K562 (cell line): ENCODE results near the gene PRKG1. TPM values are rescaled to one million over a fixed set of nuclear protein-coding genes. Genes with fewer than 3 reads are reported as not detected.

ENCODE experiments used
- ATAC-seq: fragments of 200-7000 bp; cut with Tn5 transposase; 3 replicates; pipeline ENCODE4 v1.9.1; 2020; ENCODE audit warnings: moderate library complexity
- BruUV-seq: library from RNA; stranded (reverse); fragments of 400-500 nt; replicated peaks from 2 replicates; lab custom pipeline; 2021; lab: Mats Ljungman, UMichigan
- CTCF ChIA-PET: fragments of 300-600 bp; formaldehyde crosslinking; extraction: SDS; loops from one replicate; lab custom pipeline; 2021; ENCODE audit warnings: low intra/inter-chr PET ratio; lab: Yijun Ruan, JAX
- POLR2A ChIA-PET: fragments of 300-600, 350-650 bp; sonication (Branson Sonifier 250); formaldehyde crosslinking; extraction: SDS; loops from one replicate; lab custom pipeline; 2021; ENCODE audit warnings: antibody characterized with exemption, inconsistent platforms; lab: Yijun Ruan, JAX
- DNase-seq, 4 experiments: peaks; one replicate each; pipeline versions ENCODE4 v3.0.0 to v3.0.0-alpha.2; 2011 to 2018; ENCODE audit warnings: low spot score in 3 of 4, mixed read lengths in 3 of 4; ENCODE audit errors: extremely low read depth in 1 of 4
- FAIRE-seq: peaks from 2 replicates; lab custom pipeline; 2011; peaks lifted over from hg19 to GRCh38; lab: Jason Lieb, UNC
- H2AFZ ChIP-seq: 2 replicates; pipeline ENCODE4 v1.6.0; 2011; ENCODE audit warnings: low read depth, low read length, control low read depth, inconsistent platforms
- H3K27ac ChIP-seq: fragments of 200-600 bp; 3 replicates; pipeline ENCODE4 v1.8.0; 2011; ENCODE audit warnings: low read depth, mild to moderate bottlenecking, control low read depth, inconsistent platforms, low read length, moderate library complexity, mixed read lengths; ENCODE audit errors: extremely low read depth
- H3K27me3 ChIP-seq, 2 experiments: fragments of 300-600 bp in 1 of 2; 2 replicates in 1 of 2; 3 replicates in 1 of 2; pipeline versions ENCODE4 v1.6.0 to v1.8.0; 2011; ENCODE audit warnings: inconsistent platforms in 2 of 2, low read length in 2 of 2, mild to moderate bottlenecking in 1 of 2, mixed read lengths in 1 of 2, moderate library complexity in 1 of 2; ENCODE audit not compliant: control insufficient read depth in 2 of 2, insufficient read depth in 2 of 2
- H3K36me3 ChIP-seq: fragments of 300-600 bp; 3 replicates; pipeline ENCODE4 v1.8.0; 2011; ENCODE audit warnings: mild to moderate bottlenecking, low read length, inconsistent platforms; ENCODE audit not compliant: control insufficient read depth, insufficient read depth
- H3K4me1 ChIP-seq, 2 experiments: fragments of 200-600 bp in 1 of 2; replicated peaks in 1 of 2; 2 replicates in 1 of 2; 3 replicates in 1 of 2; pipeline versions ENCODE4 v1.5.1 to v1.8.0; 2011; ENCODE audit warnings: inconsistent platforms in 2 of 2, low read length in 2 of 2, mild to moderate bottlenecking in 1 of 2, mixed read lengths in 1 of 2, moderate library complexity in 1 of 2; ENCODE audit not compliant: control insufficient read depth in 2 of 2, insufficient read depth in 2 of 2
- H3K4me2 ChIP-seq: 2 replicates; pipeline ENCODE4 v1.6.1; 2011; ENCODE audit warnings: low read length, control low read depth, inconsistent platforms, mixed read lengths; ENCODE audit not compliant: insufficient read depth
- H3K4me3 ChIP-seq: fragments of 200-600 bp; sonication (generic), shearing (Covaris generic); 2 replicates; pipeline ENCODE4 v1.5.1; 2016; ENCODE audit warnings: control low read depth, inconsistent platforms
- H3K79me2 ChIP-seq: fragments of 200-600 bp; 3 replicates; pipeline ENCODE4 v1.8.0; 2011; ENCODE audit warnings: low read length, inconsistent platforms; ENCODE audit not compliant: control insufficient read depth, insufficient read depth
- H3K9ac ChIP-seq, 2 experiments: 2 replicates each; pipeline versions ENCODE4 v1.6.0 to v1.6.1; 2011; ENCODE audit warnings: low read depth in 2 of 2, low read length in 2 of 2, control low read depth in 1 of 2, inconsistent platforms in 1 of 2, mild to moderate bottlenecking in 1 of 2, mixed read lengths in 1 of 2; ENCODE audit not compliant: insufficient read depth in 1 of 2
- H3K9me1 ChIP-seq: one replicate; pipeline ENCODE4 v1.6.0; 2011; ENCODE audit warnings: inconsistent platforms, mild to moderate bottlenecking, low read length, moderate library complexity; ENCODE audit not compliant: control insufficient read depth, insufficient read depth
- H3K9me3 ChIP-seq: replicated peaks from 2 replicates; pipeline ENCODE4 v1.5.1; 2011; ENCODE audit warnings: low read depth, low read length, inconsistent platforms; ENCODE audit not compliant: control insufficient read depth, insufficient read depth
- H4K20me1 ChIP-seq: replicated peaks from 2 replicates; pipeline ENCODE4 v1.6.1; 2011; ENCODE audit warnings: low read length, inconsistent platforms, mixed read lengths; ENCODE audit not compliant: control insufficient read depth, insufficient read depth
- DNMT1 ChIP-seq: fragments of 450-650 bp; IDR thresholded peaks from 2 replicates; pipeline ENCODE4 v1.6.1; 2016; ENCODE audit warnings: antibody characterized with exemption, mild to moderate bottlenecking
- EP300 ChIP-seq: IDR thresholded peaks from 2 replicates; pipeline ENCODE4 v1.6.1; 2012; ENCODE audit warnings: low read length, improper control_type of control experiment
- GABPB2 ChIP-seq: fragments of 250-450 bp; sonication (Bioruptor Pico); conservative IDR thresholded peaks from 2 replicates; pipeline ENCODE4 v1.5.1; 2021; ENCODE audit warnings: mild to moderate bottlenecking
- NCOA2 ChIP-seq, 2 experiments: fragments of 450-650 bp; IDR thresholded peaks; 2 replicates each; pipeline ENCODE4 v1.6.1; 2018; ENCODE audit warnings: mild to moderate bottlenecking in 2 of 2, moderate library complexity in 1 of 2; ENCODE audit not compliant: partially characterized antibody in 2 of 2
- PHF20 ChIP-seq: fragments of 450-650 bp; IDR thresholded peaks from 2 replicates; pipeline ENCODE4 v1.6.1; 2018; ENCODE audit not compliant: partially characterized antibody
- TBP ChIP-seq: optimal IDR thresholded peaks from 2 replicates; pipeline ENCODE3; 2011; ENCODE audit warnings: low read depth, low read length, improper control_type of control experiment
- TFAM ChIP-seq: fragments of 250-450 bp; sonication (Bioruptor Pico); conservative IDR thresholded peaks from 2 replicates; pipeline ENCODE4 v1.5.0; 2021; ENCODE audit warnings: mild to moderate bottlenecking, moderate library complexity
- XRCC5 ChIP-seq: fragments of 200-400 bp; formaldehyde crosslinking; IDR thresholded peaks from 2 replicates; pipeline ENCODE4 v1.6.1; 2017; ENCODE audit warnings: low read depth, mild to moderate bottlenecking, low read length
- ZBTB8A ChIP-seq: fragments of 450-650 bp; IDR thresholded peaks from 2 replicates; pipeline ENCODE4 v1.6.1; 2018; ENCODE audit warnings: mild to moderate bottlenecking, moderate library complexity; ENCODE audit not compliant: partially characterized antibody
- ZNF197 ChIP-seq: fragments of 200-800 bp; sonication (Bioruptor generic); IDR thresholded peaks from 2 replicates; pipeline ENCODE4 v1.6.1; 2016; ENCODE audit warnings: low read depth, missing genetic modification characterization, missing compliant biosample characterization
- ZNF24 ChIP-seq: fragments of 450-650 bp; IDR thresholded peaks from 2 replicates; pipeline ENCODE4 v1.6.1; 2016
- ZNF583 ChIP-seq: fragments of 250-450 bp; sonication (Bioruptor Pico); IDR thresholded peaks from 2 replicates; pipeline ENCODE4 v1.4.0; 2020
- ZNF695 ChIP-seq: fragments of 450-650 bp; formaldehyde crosslinking; IDR thresholded peaks from 2 replicates; pipeline ENCODE4 v1.4.0; 2020; ENCODE audit warnings: mild to moderate bottlenecking, moderate library complexity
- ZSCAN32 ChIP-seq: fragments of 450-650 bp; formaldehyde crosslinking; IDR thresholded peaks from 2 replicates; pipeline ENCODE4 v1.4.0; 2020; ENCODE audit warnings: mild to moderate bottlenecking, moderate library complexity
- WGBS: fragments of 100-300 bp; shearing (Covaris generic); methylation state at CpG from one replicate; pipeline ENCODE4 v1.1.6; 2016; ENCODE audit warnings: low coverage, mixed read lengths; ENCODE audit not compliant: insufficient coverage; ENCODE audit errors: missing lambda C conversion rate; 5-methylcytosine and 5-hydroxymethylcytosine counted together
- in situ Hi-C: fragments of 300-500 bp; cut with MboI; formaldehyde crosslinking; loops from 4 replicates; pipeline ENCODE4 v1.15.0; 2018; ENCODE audit warnings: inconsistent platforms, mixed read lengths
- intact Hi-C: fragments of 100-400 bp; cut with micrococcal nuclease; formaldehyde crosslinking; loops from 2 replicates; pipeline ENCODE4 v1.14.2; 2022
- polyA plus RNA-seq, 8 experiments: library from polyadenylated mRNA; depleted of rRNA in 4 of 8; stranded (reverse) in 5 of 8; unstranded in 3 of 8; fragments of >200 nt; fragmentation: Nextera tagmentation in 2 of 8; fragmentation: Illumina TruSeq in 1 of 8; extraction: Ambion mirVana in 2 of 8; extraction: Trizol in 1 of 8; gene quantifications; 2 replicates each; pipeline versions ENCODE4 v1.2.1 to v1.2.3, GENCODE V29; 2011 to 2014; ENCODE audit warnings: inconsistent platforms in 1 of 8, missing spikeins in 1 of 8
- total RNA-seq, 7 experiments: library from RNA; depleted of rRNA in 6 of 7; stranded (reverse); fragments of >200 nt in 6 of 7; fragmentation: Illumina TruSeq in 2 of 7; extraction: Trizol in 2 of 7; gene quantifications; 2 replicates each; pipeline versions ENCODE4 v1.2.1 to v1.2.3, GENCODE V29; 2011 to 2021; ENCODE audit warnings: low replicate concordance in 1 of 7
- TF ChIP-seq, protein P1 (sequence below), 2 experiments: IDR thresholded peaks in 1 of 2; conservative IDR thresholded peaks in 1 of 2; 2 replicates each; pipeline ENCODE4 v1.6.1; 2016; ENCODE audit warnings: low read depth in 2 of 2, mild to moderate bottlenecking in 1 of 2, missing compliant biosample characterization in 1 of 2, missing genetic modification characterization in 1 of 2, moderate library complexity in 1 of 2
- TF ChIP-seq, protein P2 (sequence below): fragments of 250-450 bp; sonication (Bioruptor Pico); IDR thresholded peaks from 2 replicates; pipeline ENCODE4 v1.4.0; 2020; ENCODE audit warnings: mild to moderate bottlenecking, moderate library complexity, borderline replicate concordance
- TF ChIP-seq, protein P3 (sequence below), 2 experiments: IDR thresholded peaks; 2 replicates each; pipeline ENCODE4 v1.6.1; 2011; ENCODE audit warnings: borderline replicate concordance in 1 of 2, control low read depth in 1 of 2, low read depth in 1 of 2, low read length in 1 of 2, mild to moderate bottlenecking in 1 of 2, mixed read lengths in 1 of 2, moderate library complexity in 1 of 2; ENCODE audit not compliant: insufficient read depth in 1 of 2, insufficient read length in 1 of 2, poor library complexity in 1 of 2, severe bottlenecking in 1 of 2; ENCODE audit errors: extremely low read depth in 1 of 2

PRKG1 gene
- total and polyA plus RNA-seq, 9 of the 15 experiments (the other 6 are each of a cell fraction or from before 2014, with no cell fraction given) = 0.22 TPM; not detected in 8

DNA sequence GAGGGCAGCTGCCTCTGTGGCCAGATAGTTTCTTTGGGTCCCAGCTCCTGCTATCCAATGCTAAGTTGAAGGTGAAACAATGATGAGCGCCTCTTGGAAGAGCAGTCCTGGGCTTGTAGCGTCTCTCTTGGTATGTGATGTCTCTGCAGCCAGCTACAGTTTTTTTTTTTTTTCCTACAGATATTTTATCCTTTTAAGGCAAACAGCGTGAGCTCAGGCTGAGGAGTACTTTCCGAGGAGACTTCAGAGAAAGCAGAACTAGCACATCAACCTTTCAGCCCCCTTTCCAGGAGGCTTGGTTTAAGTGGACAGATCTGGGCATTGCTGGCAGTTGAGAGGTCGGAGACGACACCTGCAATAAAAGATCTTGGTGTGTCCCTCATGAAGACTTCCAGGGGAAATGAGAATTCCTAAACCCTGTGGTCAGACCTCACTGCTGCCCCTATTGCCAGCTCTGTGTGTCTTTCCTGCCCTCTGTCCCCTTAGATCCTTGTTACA lies 9.1 kb downstream of the PRKG1 start:
- in situ Hi-C loops (no loop called here), intact Hi-C loops (no loop called here)
- Histone ChIP-seq H3K79me2 (no peaks in the 10 kb centered on the region), H4K20me1 (no peaks in the 10 kb centered on the region), H2AFZ (no peak overlapping the region), H3K36me3 (no peaks in the 10 kb centered on the region), H3K9me3 (no peaks in the 10 kb centered on the region), H3K4me2 (no peak overlapping the region), H3K4me3 (no peak overlapping the region), H3K4me1 (no peaks in the 10 kb centered on the region), H3K9me1 (no peaks in the 10 kb centered on the region), H3K9ac (no peak overlapping the region), H3K27ac (no peak overlapping the region), H3K27me3 (no peaks in the 10 kb centered on the region)
- WGBS = under 1% methylated on average over 6 of the region's 6 CpGs
- ATAC-seq (no peak), DNase-seq (no peak), FAIRE-seq (no peak)
- no TSS peak for BruUV-seq
- ChIA-PET CTCF (no interaction called here), POLR2A (interaction anchor here (0.6 to 0.7 kb wide), 2 partner anchors 109 to 539 kb away, joined by 3 read pairs; no protein-coding TSS in a partner anchor)
- TF ChIP-seq PHF20 = no peak
- TF ChIP-seq ZNF583 = no peak
- no peak for TF ChIP-seq ZBTB8A
- no peak for TF ChIP-seq ZSCAN32
- TF ChIP-seq XRCC5 = no peak
- TF ChIP-seq EP300 = no peak
- no peak for TF ChIP-seq DNMT1
- no peak for TF ChIP-seq ZNF197 (CRISPR knock-in tag)
- TF ChIP-seq TFAM (CRISPR knock-in tag) = no peak
- TF ChIP-seq GABPB2 (CRISPR knock-in tag) = no peak
- TF ChIP-seq ZNF24 = no peak
- TF ChIP-seq, protein P1, sequence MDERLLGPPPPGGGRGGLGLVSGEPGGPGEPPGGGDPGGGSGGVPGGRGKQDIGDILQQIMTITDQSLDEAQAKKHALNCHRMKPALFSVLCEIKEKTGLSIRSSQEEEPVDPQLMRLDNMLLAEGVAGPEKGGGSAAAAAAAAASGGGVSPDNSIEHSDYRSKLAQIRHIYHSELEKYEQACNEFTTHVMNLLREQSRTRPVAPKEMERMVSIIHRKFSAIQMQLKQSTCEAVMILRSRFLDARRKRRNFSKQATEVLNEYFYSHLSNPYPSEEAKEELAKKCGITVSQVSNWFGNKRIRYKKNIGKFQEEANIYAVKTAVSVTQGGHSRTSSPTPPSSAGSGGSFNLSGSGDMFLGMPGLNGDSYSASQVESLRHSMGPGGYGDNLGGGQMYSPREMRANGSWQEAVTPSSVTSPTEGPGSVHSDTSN (CRISPR knock-in tag; IDR thresholded peaks at IDR 0.05; ENCODE audit: low read depth) = no peak
- TF ChIP-seq, protein P1 (tag; conservative IDR thresholded peaks at IDR 0.05; ENCODE audit: low read depth) = no peak
- TF ChIP-seq NCOA2 (IDR thresholded peaks at IDR 0.05; ENCODE audit: partially characterized antibody in 2 of 2) = no peak
- TF ChIP-seq, protein P2, sequence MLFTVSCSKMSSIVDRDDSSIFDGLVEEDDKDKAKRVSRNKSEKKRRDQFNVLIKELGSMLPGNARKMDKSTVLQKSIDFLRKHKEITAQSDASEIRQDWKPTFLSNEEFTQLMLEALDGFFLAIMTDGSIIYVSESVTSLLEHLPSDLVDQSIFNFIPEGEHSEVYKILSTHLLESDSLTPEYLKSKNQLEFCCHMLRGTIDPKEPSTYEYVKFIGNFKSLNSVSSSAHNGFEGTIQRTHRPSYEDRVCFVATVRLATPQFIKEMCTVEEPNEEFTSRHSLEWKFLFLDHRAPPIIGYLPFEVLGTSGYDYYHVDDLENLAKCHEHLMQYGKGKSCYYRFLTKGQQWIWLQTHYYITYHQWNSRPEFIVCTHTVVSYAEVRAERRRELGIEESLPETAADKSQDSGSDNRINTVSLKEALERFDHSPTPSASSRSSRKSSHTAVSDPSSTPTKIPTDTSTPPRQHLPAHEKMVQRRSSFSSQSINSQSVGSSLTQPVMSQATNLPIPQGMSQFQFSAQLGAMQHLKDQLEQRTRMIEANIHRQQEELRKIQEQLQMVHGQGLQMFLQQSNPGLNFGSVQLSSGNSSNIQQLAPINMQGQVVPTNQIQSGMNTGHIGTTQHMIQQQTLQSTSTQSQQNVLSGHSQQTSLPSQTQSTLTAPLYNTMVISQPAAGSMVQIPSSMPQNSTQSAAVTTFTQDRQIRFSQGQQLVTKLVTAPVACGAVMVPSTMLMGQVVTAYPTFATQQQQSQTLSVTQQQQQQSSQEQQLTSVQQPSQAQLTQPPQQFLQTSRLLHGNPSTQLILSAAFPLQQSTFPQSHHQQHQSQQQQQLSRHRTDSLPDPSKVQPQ = no peak
- TF ChIP-seq ZNF695 (CRISPR knock-in tag) = no peak
- no peak for TF ChIP-seq TBP
- TF ChIP-seq, protein P3, sequence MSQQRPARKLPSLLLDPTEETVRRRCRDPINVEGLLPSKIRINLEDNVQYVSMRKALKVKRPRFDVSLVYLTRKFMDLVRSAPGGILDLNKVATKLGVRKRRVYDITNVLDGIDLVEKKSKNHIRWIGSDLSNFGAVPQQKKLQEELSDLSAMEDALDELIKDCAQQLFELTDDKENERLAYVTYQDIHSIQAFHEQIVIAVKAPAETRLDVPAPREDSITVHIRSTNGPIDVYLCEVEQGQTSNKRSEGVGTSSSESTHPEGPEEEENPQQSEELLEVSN (IDR thresholded peaks at IDR 0.05; ENCODE audit: borderline replicate concordance in 1 of 2, extremely low read depth in 1 of 2, insufficient read depth in 1 of 2, insufficient read length in 1 of 2, low read depth in 1 of 2, low read length in 1 of 2, poor library complexity in 1 of 2, severe bottlenecking in 1 of 2) = no peak
